GM12891 (cell line): ENCODE data around the gene PDPN. TPM values are rescaled to one million over a fixed set of nuclear protein-coding genes. Genes with fewer than 3 reads are reported as not detected.

Source experiments
- DNase-seq: peaks from one replicate; pipeline ENCODE4 v3.0.0; 2011; ENCODE audit warnings: low spot score; ENCODE audit not compliant: insufficient read length
- FAIRE-seq: peaks from 2 replicates; lab custom pipeline; 2011; peaks lifted over from hg19 to GRCh38; lab: Jason Lieb, UNC
- PAX5 ChIP-seq: IDR thresholded peaks from 2 replicates; pipeline ENCODE4 v1.6.1; 2011; ENCODE audit warnings: low read length, moderate library complexity, mild to moderate bottlenecking; ENCODE audit not compliant: insufficient read depth, severe bottlenecking
- POLR2A ChIP-seq: IDR thresholded peaks from 2 replicates; pipeline ENCODE4 v1.6.1; 2011; ENCODE audit warnings: low read depth, low read length, control low read depth
- POLR2AphosphoS5 ChIP-seq: IDR thresholded peaks from 2 replicates; pipeline ENCODE4 v1.6.1; 2011; ENCODE audit warnings: low read depth, low read length, control low read depth
- POU2F2 ChIP-seq: IDR thresholded peaks from 2 replicates; pipeline ENCODE4 v1.6.1; 2011; ENCODE audit warnings: low read depth, mild to moderate bottlenecking, control low read depth, low read length, moderate library complexity
- SPI1 ChIP-seq: IDR thresholded peaks from 2 replicates; pipeline ENCODE4 v1.6.1; 2011; ENCODE audit warnings: low read depth, low read length, control low read depth
- TAF1 ChIP-seq: IDR thresholded peaks from 2 replicates; pipeline ENCODE4 v1.6.1; 2011; ENCODE audit warnings: low read depth, low read length, control low read depth
- polyA plus RNA-seq: library from polyadenylated mRNA; unstranded; fragments of >200 nt; gene quantifications from one replicate; pipeline ENCODE4 v1.2.1, GENCODE V29; 2012; ENCODE audit warnings: low read depth, missing spikeins, inconsistent platforms; ENCODE audit not compliant: missing spikeins

PDPN gene
- polyA plus RNA-seq = not detected

GRCh38 chr1:13583595-13583965 lies at the start of gene PDPN:
TSS of gene PDPN (plus strand) at chr1:13583832. CDS start at chr1:13584034, 202 bp downstream.
- FAIRE-seq = no peak

GRCh38 chr1:13535227-13535626 lies 48.4 kb upstream of the PDPN start:
- no peak for DNase-seq
- no peak for FAIRE-seq
- no peak for TF ChIP-seq SPI1
- TF ChIP-seq TAF1 = no peak
- TF ChIP-seq POLR2AphosphoS5 = no peak
- TF ChIP-seq POU2F2 = no peak
- no peak for TF ChIP-seq PAX5
- TF ChIP-seq POLR2A = no peak

More at GRCh38 chr1:13583595-13583965, at the start of gene PDPN:
- no peak for TF ChIP-seq POLR2AphosphoS5
- TF ChIP-seq SPI1 = no peak
- no peak for DNase-seq

- no peak for DNase-seq
- TF ChIP-seq SPI1 (no peak), POLR2AphosphoS5 (no peak), PAX5 (no peak), POU2F2 (no peak), POLR2A (no peak), TAF1 (no peak)
- FAIRE-seq = no peak
Measured at GRCh38 chr1:13536571-13536970, 47.1 kb upstream of the PDPN start.

- DNase-seq (no peak), FAIRE-seq (no peak)
- TF ChIP-seq POLR2AphosphoS5 (no peak), TAF1 (no peak), POLR2A (no peak), POU2F2 (no peak), PAX5 (no peak), SPI1 (no peak)
Measured at GRCh38 chr1:13538832-13539231, 44.8 kb upstream of the PDPN start.

- TF ChIP-seq POLR2AphosphoS5 = no peak
- TF ChIP-seq SPI1 = no peak
- no peak for TF ChIP-seq POLR2A
- no peak for TF ChIP-seq PAX5
- TF ChIP-seq POU2F2 = no peak
- TF ChIP-seq TAF1 = no peak
- DNase-seq (no peak), FAIRE-seq (no peak)
Measured at GRCh38 chr1:13539683-13540082, 43.9 kb upstream of the PDPN start.

GRCh38 chr1:13540866-13541265 lies 42.8 kb upstream of the PDPN start:
- TF ChIP-seq POU2F2 = no peak
- no peak for TF ChIP-seq POLR2AphosphoS5
- TF ChIP-seq TAF1 = no peak
- TF ChIP-seq SPI1 = no peak
- TF ChIP-seq PAX5 = no peak
- no peak for TF ChIP-seq POLR2A
- FAIRE-seq = no peak
- no peak for DNase-seq

- TF ChIP-seq PAX5 = no peak
- TF ChIP-seq POLR2AphosphoS5 = no peak
- no peak for TF ChIP-seq SPI1
- TF ChIP-seq TAF1 = no peak
- no peak for TF ChIP-seq POU2F2
- no peak for TF ChIP-seq POLR2A
- DNase-seq (no peak), FAIRE-seq (no peak)
Measured at GRCh38 chr1:13541435-13542215, 42.0 kb upstream of the PDPN start.

GRCh38 chr1:13543451-13544220 lies 40.0 kb upstream of the PDPN start:
- no peak for FAIRE-seq
- TF ChIP-seq POLR2A (no peak), TAF1 (no peak), POU2F2 (no peak), POLR2AphosphoS5 (no peak), PAX5 (no peak), SPI1 (no peak)
- DNase-seq = no peak

GRCh38 chr1:13544221-13544556 lies 39.4 kb upstream of the PDPN start:
- no peak for FAIRE-seq
- TF ChIP-seq SPI1 = no peak
- TF ChIP-seq TAF1 = no peak
- no peak for TF ChIP-seq POU2F2
- TF ChIP-seq POLR2AphosphoS5 = no peak
- TF ChIP-seq PAX5 = no peak
- TF ChIP-seq POLR2A = no peak
- DNase-seq = no peak
